ENCODE measurements around the gene MIS18BP1. TPM values are rescaled to one million over a fixed set of nuclear protein-coding genes. Genes with fewer than 3 reads are reported as not detected.

MIS18BP1 gene
- total and polyA plus RNA-seq, 4 donors = 6.8 to 46.1 (median 13.6) TPM

DNA sequence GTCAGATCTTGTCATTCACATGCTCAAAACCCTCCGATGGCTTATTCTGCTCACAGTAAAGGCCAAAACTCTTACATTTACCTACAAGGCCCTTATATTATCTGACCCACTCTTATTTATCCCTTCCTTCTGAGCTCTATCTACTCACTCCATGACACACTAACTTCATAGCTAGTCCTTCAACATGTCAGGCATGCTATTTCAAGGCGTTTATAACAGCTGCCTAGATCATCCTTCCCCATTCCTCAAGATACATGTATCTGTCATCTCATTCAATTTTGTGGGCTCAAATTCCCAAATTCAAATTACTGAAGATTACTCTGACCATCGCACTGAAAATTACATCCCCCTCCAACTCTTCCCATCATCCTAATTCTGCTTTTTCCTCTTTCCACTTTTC, 6.9 kb downstream of the MIS18BP1 start:
- Histone ChIP-seq H3K4me3 (no peak overlapping the region), H3K27ac (ENCODE audit: low read depth in 1 of 2, low read length in 1 of 2) (no peak overlapping the region), H3K4me1 (ENCODE audit: control insufficient read depth in 5 of 5, insufficient read depth in 5 of 5, low read length in 5 of 5) (peaks cover 0 to 13% (median 4%) of the 10 kb centered on the region in 5 donors), H3K36me3 (ENCODE audit: control insufficient read depth in 4 of 4, insufficient read depth in 4 of 4, low read length in 4 of 4) (peaks cover 0 to 2% (median 0%) of the 10 kb centered on the region in 4 donors), H3K27me3 (ENCODE audit: control insufficient read depth in 3 of 3, insufficient read depth in 3 of 3, low read length in 2 of 3) (no peaks in the 10 kb centered on the region), H3K9me3 (ENCODE audit: control insufficient read depth in 4 of 4, insufficient read depth in 3 of 4, low read length in 3 of 4) (no peaks in the 10 kb centered on the region), H3K9ac (ENCODE audit: insufficient read depth in 1 of 2, low read length in 2 of 2) (no peak overlapping the region)
- no peak for DNase-seq
- TF ChIP-seq CTCF (IDR thresholded peaks at IDR 0.05; ENCODE audit: control extremely low read depth, extremely low read depth) = no peak
- WGBS, 2 donors = 72 to 84% methylated on average over 3 of the region's 3 CpGs
- no peak for ATAC-seq (ENCODE audit: insufficient read depth, low FRiP score)

GRCh38 chr14:45242706-45243105, 10.3 kb downstream of the MIS18BP1 start:
- H3K27me3 ChIP-seq (ENCODE audit: control insufficient read depth in 3 of 3, insufficient read depth in 3 of 3, low read length in 2 of 3) = no peaks in the 10 kb centered on the region
- no peaks in the 10 kb centered on the region for H3K9me3 ChIP-seq (ENCODE audit: control insufficient read depth in 4 of 4, insufficient read depth in 3 of 4, low read length in 3 of 4)
- H3K4me3 ChIP-seq = no peak overlapping the region
- peaks cover 0 to 5% (median 3%) of the 10 kb centered on the region in 4 donors for H3K36me3 ChIP-seq (ENCODE audit: control insufficient read depth in 4 of 4, insufficient read depth in 4 of 4, low read length in 4 of 4)
- H3K9ac ChIP-seq (ENCODE audit: insufficient read depth in 1 of 2, low read length in 2 of 2) = no peak overlapping the region
- H3K27ac ChIP-seq (ENCODE audit: low read depth in 1 of 2, low read length in 1 of 2) = no peak overlapping the region
- peaks cover 0 to 5% (median 2%) of the 10 kb centered on the region in 5 donors for H3K4me1 ChIP-seq (ENCODE audit: control insufficient read depth in 5 of 5, insufficient read depth in 5 of 5, low read length in 5 of 5)
- WGBS, 2 donors = 58 to 63% methylated on average over 3 of the region's 3 CpGs
- ATAC-seq (ENCODE audit: insufficient read depth, low FRiP score) (no peak), DNase-seq (no peak)
- TF ChIP-seq CTCF (IDR thresholded peaks at IDR 0.05; ENCODE audit: control extremely low read depth, extremely low read depth) = no peak

DNA sequence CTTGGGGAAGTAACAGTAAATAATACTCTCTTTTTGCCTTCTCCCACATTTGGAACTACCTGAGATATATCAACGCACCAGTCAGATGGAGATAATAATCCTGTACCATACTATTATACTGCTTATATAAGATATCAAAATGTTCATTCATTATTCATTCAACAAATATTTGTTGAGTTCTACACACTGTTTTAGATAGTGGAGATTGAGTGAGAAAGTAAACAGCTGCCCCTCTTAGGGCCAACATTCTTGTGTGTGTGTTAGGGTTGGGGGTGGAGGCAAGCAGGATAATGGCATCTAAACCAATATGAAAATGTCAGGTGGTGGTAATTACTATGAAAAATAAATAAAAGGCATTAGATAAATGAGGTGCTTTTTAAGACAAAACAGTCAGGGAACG, 14.0 kb downstream of the MIS18BP1 start:
- TF ChIP-seq CTCF (IDR thresholded peaks at IDR 0.05; ENCODE audit: control extremely low read depth, extremely low read depth) = no peak
- H3K36me3 ChIP-seq (ENCODE audit: control insufficient read depth in 4 of 4, insufficient read depth in 4 of 4, low read length in 4 of 4) = peaks cover 4 to 11% (median 7%) of the 10 kb centered on the region in 4 donors
- no peaks in the 10 kb centered on the region for H3K9me3 ChIP-seq (ENCODE audit: control insufficient read depth in 4 of 4, insufficient read depth in 3 of 4, low read length in 3 of 4)
- no peak overlapping the region for H3K9ac ChIP-seq (ENCODE audit: insufficient read depth in 1 of 2, low read length in 2 of 2)
- ATAC-seq (ENCODE audit: insufficient read depth, low FRiP score) (no peak), DNase-seq (no peak)
- 71 to 90% methylated on average over 2 of the region's 2 CpGs for WGBS, 2 donors
- H3K27me3 ChIP-seq (ENCODE audit: control insufficient read depth in 3 of 3, insufficient read depth in 3 of 3, low read length in 2 of 3) = no peaks in the 10 kb centered on the region
- H3K4me1 ChIP-seq (ENCODE audit: control insufficient read depth in 5 of 5, insufficient read depth in 5 of 5, low read length in 5 of 5) = peaks cover 0 to 2% (median 0%) of the 10 kb centered on the region in 5 donors
- H3K27ac ChIP-seq (ENCODE audit: low read depth in 1 of 2, low read length in 1 of 2) = no peak overlapping the region
- H3K4me3 ChIP-seq = no peak overlapping the region

- Histone ChIP-seq H3K4me3 (no peak overlapping the region), H3K36me3 (ENCODE audit: control insufficient read depth in 4 of 4, insufficient read depth in 4 of 4, low read length in 4 of 4) (peaks cover 10 to 24% (median 16%) of the 10 kb centered on the region in 4 donors), H3K9ac (ENCODE audit: insufficient read depth in 1 of 2, low read length in 2 of 2) (no peak overlapping the region), H3K27me3 (ENCODE audit: control insufficient read depth in 3 of 3, insufficient read depth in 3 of 3, low read length in 2 of 3) (no peaks in the 10 kb centered on the region), H3K4me1 (ENCODE audit: control insufficient read depth in 5 of 5, insufficient read depth in 5 of 5, low read length in 5 of 5) (no peaks in the 10 kb centered on the region), H3K27ac (ENCODE audit: low read depth in 1 of 2, low read length in 1 of 2) (no peak overlapping the region), H3K9me3 (ENCODE audit: control insufficient read depth in 4 of 4, insufficient read depth in 3 of 4, low read length in 3 of 4) (no peaks in the 10 kb centered on the region)
- 98 to 99% methylated on average over 4 of the region's 4 CpGs for WGBS, 2 donors
- DNase-seq (no peak), ATAC-seq (ENCODE audit: insufficient read depth, low FRiP score) (no peak)
- no peak for TF ChIP-seq CTCF (IDR thresholded peaks at IDR 0.05; ENCODE audit: control extremely low read depth, extremely low read depth)
These were observed 25.4 kb downstream of the MIS18BP1 start for GRCh38 chr14:45227566-45227965.
